Suppressor macrophage treated with lipopolysaccharide for 1 hour (primary cell): ENCODE results near the gene TMEM178A.
A peak's percentile ranks its signal among the peaks of the same experiment; 100 is the strongest.
"Not testable (repeated sequence)": the region's sequence is repeated elsewhere in the genome, so short reads cannot be mapped to it uniquely, and the experiment has no call there.

ENCODE experiments used
- DNase-seq, 3 donors: peaks; one replicate each; pipeline ENCODE4 v3.0.0-alpha.2; 2020 to 2022

The TMEM178A gene

DNA sequence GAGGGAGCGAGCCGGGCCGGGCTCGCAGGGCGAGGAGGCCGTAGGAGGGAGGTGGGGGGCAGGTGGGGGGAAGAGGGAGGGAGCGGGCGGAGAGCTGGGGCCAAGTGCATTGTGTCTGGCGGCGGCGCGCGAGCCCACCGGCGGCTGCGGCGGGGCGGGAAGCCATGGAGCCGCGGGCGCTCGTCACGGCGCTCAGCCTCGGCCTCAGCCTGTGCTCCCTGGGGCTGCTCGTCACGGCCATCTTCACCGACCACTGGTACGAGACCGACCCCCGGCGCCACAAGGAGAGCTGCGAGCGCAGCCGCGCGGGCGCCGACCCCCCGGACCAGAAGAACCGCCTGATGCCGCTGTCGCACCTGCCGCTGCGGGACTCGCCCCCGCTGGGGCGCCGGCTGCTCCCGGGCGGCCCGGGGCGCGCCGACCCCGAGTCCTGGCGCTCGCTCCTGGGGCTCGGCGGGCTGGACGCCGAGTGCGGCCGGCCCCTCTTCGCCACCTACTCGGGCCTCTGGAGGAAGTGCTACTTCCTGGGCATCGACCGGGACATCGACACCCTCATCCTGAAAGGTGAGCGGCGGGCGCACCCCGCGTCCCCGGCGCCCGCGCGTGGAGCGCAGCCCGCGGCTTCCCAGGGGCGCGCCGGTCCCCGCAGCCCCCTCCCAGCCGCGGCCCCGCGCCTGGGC, at the start of gene TMEM178A:
Gene TMEM178A (plus strand): TSS at position 107 of the 680 bp plus-strand sequence. CDS start 58 bp downstream, at position 165.
- peak in 2 of 3 donors; percentile 23 to 38 for DNase-seq

DNA sequence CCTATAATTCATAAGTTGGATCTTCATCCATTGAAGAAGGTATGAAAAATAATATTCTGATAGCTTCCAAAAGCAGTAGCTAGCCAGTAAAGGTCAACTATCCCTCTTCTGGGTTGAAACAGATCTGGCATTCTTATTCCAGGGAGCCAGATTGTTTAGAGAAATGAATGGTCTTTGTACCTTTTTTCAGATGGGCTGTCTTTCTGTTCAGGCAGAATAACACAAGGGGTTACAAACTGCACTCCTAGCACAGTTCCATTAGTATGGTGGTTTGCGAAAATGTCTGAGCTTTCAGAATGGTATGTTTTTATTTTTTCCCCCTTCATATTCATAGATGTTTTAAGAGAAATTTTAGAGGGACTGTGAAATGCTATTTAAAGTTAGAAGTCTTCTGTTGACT, 47.5 kb upstream of the TMEM178A start:
- DNase-seq: no peak

DNA sequence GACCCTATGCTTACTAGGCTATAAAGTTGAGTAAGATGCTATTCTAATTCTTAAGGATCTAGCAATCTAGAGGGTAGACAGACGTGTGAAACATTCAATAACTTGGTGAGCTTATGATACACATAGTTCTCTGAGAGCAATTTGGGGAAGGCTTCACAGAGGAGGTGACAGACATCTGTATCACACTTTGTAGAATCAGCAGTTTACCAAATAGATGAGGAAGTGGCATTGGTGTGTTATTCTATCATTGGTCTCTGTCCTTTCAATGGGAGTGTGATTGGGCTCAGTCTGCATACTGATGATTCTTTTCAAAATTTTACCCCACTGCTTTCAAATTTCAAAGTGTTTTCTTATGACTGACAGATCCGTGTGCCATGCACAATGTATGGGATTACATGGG, 47.0 kb upstream of the TMEM178A start:
- peak; percentile 26 to 57 (median 55) for DNase-seq

DNA sequence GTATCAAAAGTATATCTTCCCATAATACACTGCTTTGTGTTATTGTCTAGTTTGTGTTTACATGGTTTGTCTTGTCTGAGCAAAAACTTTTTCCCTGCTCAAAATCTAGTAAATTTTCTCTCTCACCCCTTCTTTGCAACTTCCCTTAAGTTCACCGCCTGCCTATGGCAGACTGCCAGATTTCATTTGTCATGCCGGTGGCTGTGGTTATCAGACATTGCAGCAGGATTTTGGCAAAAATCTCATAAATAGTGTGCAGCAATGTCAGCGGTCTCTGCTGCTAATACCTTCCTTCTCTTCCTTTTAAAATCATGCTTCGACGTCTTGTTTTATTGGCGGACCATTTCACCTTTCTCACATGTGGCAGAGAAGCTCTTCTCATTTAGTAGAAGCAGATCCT, 45.6 kb upstream of the TMEM178A start:
- peak; percentile 87 to 89 (median 89) for DNase-seq

DNA sequence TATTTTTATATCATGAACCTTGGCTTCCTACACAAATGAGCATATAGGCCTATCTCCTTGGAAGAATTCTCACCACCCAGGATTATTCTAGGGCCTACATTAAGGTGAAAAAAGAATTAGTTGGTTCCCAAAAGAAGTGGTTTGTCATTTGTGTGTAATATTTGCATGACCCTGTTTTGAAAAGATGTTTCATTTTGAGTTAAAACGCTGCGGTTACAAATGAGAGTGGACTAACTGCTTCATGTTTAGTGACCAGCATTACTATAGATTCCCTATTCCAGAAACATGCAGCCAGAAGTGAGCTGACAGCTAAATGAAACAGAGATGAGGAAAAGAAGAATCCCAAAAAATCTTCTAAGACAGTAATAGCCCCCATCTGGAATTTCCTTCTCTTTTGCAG, 44.1 kb upstream of the TMEM178A start:
- no peak for DNase-seq

DNA sequence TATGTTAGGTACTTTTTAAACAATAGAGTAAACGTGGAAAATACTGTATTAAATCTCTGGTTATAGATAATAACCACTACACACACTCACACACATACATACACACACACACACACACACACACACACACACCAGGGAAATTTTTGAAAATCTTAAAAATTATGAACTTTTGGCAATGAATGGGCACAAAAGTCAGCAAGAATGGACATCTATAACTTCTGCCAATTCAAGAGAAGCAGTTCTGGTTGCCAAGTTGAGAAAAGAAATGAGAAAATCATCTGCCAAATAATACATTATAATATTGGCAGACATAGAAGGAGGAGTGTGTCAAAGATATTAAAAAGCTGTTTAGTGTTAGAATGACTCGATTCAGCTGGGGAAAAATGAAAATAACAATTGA, 42.9 kb upstream of the TMEM178A start:
- no peak for DNase-seq

DNA sequence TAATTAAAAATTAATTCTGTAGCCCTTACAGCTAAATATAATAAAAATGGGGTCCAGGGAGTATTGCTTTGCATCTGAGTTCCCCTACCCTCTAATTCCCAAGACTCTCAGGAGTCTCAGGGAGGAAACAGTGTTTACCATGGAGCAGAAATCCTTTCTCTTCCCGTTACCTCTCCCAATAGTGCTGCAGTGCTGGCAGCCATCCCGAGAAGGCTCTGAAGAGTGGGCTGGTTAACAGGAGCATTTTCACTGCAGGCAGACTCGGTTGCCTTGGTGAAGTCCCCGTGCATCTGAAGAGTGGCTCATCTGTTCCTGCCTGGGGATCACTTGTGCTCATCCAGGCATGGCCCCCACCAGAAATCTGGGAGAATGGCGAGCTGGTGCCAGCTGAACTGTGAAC, 41.8 kb upstream of the TMEM178A start:
- DNase-seq: no peak

DNA sequence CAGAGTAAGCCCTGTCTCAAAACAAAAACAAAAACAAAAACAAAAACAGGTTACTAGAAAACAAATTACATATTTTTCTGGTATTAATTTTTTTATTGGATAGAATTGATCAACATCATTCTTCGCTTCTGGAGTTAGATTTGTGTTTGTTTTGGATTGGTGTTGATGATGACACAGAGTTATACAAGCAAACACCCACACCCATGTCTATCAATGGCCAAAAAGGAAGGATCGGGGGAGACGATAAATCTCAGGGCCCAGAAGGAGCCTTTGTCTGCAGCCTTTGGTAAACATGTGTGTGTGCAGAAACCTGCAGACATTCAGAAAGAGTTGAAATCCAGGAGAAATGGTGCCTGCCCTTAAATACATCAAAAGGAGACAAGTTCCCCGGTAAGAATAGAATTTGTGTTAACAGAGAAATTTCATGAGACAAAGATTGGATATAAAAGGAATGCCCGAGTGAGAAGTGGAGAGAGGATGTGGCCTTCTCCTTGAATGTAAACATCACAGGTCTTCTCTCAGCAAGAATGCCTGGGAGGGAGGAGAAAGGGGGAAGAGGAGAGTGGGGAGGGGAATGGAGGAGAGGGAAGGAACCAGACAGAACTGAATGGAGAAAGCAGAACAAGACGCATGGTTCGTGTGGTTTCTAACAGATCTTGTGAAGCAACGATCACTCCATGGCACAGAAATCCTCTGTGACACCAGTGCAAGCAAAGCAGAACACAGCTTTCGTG, 40.4 kb upstream of the TMEM178A start:
- DNase-seq: peak; percentile 51 to 58 (median 58)

DNA sequence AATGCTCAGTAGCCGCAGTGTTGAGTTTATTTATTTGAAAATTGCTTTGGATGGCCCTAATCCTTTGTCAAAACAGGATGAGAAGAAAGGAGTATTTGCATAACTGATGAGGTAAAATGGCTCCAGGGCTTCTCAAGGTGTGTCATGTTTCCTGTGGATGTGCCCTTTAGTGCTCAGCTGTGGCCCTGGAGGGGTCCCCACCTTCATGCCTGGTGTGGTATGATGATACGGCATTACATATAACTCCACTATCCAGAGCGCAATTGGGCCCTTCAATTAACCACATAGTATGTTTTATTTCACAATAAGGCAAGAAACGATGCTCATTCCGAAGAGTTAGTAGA, 39.8 kb upstream of the TMEM178A start:
- DNase-seq: no peak

DNA sequence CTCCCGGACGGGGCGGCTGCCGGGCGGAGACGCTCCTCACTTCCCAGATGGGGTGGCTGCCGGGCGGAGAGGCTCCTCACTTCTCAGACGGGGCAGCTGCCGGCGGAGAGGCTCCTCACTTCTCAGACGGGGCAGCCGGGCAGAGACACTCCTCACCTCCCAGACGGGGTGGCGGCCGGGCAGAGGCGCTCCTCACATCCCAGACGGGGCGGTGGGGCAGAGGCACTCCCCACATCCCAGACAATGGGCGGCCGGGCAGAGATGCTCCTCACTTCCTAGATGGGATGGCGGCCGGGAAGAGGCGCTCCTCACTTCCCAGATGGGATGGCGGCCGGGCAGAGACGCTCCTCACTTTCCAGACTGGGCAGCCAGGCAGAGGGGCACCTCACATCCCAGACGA, 37.4 kb upstream of the TMEM178A start:
- DNase-seq: not testable (repeated sequence)

DNA sequence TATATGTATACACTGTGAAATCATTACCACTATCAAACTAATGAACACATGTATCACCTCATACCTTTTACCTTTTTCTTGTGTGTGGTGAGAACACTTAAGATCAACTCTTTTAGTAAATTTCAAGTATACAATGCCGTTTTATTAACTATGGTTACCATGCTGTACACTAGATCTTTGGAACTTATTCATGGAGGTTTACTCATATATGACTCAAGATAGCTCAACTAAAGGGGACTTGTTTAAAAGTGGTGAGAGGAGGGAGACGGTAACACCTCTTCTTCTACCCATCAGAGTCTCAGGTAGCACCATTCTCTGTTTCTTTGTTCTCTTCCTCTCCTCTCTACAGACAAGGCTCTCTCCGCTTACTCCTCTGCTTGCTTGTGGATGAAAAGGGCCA, 36.1 kb upstream of the TMEM178A start:
- no peak for DNase-seq

DNA sequence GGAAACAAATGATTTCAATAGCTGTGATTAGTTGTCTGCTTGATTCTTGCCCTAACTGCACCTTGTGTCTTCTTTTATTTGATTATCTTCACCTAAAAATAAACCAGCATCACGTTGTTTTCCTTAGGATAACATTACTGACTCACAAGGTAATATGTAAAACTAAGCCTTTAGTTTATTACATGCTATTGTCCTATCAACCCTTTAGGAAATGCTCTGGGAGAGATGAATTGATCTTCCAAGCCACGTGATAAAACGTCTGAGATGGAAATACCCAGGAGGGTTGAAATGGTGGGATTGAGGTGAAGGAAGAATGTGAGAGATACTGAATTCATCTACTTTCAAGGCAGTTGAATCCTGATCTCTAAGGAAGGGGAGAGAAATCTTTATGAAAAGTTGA, 34.5 kb upstream of the TMEM178A start:
- no peak for DNase-seq

DNA sequence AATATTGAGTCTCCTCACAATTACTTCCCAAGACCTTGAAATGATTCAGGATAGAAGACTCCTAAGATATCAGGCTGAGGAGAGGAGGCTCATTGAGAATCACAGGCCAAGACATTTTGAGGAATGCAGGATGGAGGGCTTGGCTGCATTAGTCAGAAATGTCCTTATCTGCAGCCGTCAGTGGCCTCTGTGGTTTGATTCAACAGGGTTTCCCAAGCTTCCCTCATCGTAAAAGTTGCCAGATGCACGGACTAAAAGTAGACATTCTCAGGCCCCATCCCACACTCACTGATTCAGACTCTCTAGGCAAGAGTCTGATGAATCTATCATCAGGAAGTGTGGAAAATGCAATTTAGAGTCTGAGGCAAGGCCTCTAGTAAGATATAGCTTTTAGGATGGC, 34.0 kb upstream of the TMEM178A start:
- DNase-seq: peak; percentile 58 to 74 (median 62)

DNA sequence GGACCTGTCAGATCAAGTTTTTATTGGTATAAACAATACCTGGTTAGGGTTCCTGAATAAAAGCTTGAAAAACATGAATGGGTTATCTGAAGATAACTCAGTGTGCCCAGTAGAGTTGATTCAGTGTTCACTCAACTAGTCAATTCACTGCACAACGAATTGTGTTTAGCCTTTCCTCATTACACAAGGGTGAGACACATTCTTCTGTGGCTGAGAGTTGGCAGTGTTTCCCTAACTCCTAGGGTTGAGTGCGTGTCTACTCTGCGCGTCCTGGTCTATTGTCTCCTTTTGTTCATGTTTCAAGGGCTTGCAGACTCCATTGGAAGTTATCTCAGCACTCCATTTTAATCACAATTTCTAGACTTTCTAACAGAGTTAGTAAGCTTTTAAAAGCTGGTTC, 32.8 kb upstream of the TMEM178A start:
- no peak for DNase-seq

DNA sequence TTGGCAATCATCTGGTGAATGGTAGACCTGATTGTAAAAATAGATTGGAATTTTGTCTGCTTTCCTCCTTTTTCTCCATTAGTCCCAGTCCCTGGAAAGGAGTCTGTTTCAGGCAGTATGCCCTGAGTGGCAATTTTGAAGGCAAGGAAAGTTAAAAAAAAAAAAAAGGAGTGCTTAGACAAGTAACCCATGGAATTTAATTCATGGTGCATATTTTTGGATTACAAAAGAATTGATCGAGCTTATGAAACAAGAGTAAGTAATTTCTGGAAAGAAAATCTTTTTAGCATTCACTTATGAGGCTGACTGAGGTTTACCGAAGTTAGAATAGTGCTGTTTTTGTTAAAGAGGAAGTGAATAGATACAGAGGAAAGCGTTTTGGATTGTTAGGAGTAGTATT, 29.4 kb upstream of the TMEM178A start:
- DNase-seq: no peak

DNA sequence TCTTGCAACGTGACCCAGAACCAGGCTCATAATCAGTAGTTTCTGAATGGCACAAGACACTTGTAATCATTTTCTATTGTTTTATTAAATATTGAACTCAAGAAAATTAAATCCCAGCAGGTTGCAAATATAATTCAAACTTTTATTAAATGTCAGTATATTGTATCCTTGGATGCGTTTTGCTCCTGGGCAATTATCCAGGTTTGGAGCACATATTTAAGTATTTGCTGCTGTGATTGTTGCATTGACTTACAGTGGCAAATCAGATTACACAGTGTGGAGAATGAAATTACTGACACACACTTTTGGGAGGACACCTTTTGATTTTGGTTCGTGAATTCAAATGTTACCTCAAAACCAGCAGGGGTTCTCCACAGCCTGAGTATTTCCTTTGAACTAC, 27.1 kb upstream of the TMEM178A start:
- no peak for DNase-seq

DNA sequence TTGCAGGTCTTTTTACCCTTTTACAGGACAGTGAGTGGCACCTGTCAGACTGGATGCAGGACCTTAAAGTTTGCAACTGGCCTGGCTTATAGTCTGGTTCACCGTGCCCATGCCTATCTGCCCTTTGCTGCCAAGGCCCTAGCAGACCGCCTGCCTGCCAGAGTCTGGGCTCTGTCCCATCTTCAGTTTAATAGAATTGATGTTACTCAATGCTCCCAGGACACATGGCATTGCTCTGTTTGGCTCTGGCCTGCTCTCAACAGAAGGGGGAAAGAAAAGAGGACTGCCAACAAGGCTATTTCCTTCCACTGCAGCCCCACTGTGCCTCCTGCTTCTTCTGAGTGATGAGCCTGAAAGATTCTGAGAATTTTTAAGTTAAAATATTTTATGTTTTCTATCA, 25.6 kb upstream of the TMEM178A start:
- DNase-seq: no peak

DNA sequence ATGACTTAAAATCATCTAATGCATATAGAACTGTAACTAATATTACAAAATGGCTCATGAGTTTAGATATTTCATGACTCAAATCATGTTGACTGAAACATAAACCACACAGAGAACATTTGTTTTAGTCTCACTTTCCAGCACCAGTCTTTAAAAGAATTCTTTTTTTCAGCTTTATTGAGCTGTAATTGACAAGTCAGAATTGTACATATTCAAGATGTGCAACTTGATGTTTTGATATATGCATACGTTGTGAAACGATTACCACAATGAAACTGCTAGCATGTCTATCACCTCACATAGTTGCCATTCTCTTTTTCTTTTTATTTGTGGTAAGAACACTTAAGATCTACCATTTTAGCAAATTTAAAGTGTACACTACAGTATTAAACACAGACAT, 25.0 kb upstream of the TMEM178A start:
- DNase-seq: no peak

DNA sequence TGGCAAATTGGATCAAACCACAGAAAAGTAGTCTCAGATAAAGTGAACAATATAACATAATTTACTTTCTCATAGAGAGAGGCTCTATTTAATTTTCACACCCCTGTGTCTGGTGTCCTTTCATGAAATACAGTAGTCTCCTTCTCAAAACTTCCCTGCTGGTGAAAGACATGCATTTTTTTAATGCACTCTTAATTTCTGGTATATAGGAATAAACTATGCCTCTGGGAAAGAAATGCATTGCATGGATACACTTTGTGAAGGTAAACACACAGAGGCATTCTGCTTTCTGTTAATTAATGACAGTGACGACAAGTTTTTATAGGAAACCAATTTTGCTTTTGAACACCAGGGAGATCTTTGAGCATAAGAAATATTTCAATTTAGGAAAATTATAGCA, 24.1 kb upstream of the TMEM178A start:
- no peak for DNase-seq

DNA sequence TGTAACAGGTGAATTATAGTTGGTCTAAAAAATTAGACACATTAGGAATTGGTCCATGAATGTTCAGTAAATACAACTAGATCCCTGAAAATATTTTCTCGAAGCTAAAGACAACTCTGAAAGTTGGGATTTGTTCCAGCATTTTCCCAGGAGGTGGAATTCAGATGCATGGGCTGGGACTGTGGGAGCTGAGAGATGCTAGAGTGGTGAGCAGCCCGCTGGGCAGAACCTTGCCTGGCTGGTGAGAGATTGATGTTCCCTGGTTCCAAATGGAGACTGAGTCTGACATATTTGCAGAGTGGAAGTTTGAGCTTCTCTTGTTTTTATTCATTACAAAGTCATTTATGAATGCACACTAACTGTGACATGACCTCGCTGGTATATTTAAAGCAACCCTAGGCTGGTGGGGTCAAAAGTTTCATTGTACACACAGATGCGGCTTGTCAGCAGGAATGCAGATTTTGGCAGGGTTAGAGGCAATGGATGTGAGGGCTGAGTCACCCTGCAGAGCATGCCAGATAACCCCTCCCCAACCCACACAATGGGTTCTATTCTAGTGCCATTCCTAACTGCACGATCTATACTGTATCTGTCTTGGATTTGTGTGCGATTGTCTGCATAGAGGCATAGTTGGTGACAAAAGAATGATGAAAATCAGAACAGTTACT, 23.5 kb upstream of the TMEM178A start:
- DNase-seq: no peak

DNA sequence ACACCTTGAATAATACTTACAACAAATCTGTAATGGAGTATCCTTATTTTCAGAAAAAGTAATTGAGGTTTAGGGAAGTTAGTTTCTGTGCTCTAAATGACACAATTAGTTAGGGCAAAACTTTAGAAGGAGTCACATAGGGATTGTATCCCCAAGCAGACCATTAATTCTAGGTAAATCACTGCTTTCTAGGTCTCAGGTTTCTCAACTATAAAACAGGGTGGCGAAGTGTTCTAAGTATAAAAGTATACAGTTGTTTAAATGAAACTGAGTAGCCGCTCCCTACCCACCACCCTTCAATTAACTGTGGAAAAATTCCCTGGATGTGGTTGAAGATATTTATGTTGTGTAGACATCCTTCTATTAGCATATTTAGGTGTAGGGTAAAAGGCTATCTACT, 19.9 kb upstream of the TMEM178A start:
- no peak for DNase-seq

DNA sequence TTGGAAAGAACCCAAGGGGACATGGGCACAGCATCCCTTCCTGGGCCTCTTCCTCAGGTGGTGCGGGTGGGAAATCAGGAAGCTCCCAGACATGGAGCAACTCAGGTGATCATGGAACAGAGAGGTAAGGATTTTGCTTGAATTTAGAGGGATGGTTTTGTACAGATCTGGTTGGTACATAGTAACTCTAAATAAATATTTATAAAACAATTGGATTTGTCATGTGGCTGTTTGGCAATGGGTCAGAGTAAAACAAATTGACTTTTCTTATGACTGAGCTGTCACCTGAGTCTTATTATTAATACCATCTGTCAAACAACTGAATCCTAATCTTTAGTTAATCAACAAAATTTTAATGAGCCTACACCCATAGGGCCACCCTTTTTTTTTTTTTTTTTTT, 19.4 kb upstream of the TMEM178A start:
- DNase-seq: no peak

DNA sequence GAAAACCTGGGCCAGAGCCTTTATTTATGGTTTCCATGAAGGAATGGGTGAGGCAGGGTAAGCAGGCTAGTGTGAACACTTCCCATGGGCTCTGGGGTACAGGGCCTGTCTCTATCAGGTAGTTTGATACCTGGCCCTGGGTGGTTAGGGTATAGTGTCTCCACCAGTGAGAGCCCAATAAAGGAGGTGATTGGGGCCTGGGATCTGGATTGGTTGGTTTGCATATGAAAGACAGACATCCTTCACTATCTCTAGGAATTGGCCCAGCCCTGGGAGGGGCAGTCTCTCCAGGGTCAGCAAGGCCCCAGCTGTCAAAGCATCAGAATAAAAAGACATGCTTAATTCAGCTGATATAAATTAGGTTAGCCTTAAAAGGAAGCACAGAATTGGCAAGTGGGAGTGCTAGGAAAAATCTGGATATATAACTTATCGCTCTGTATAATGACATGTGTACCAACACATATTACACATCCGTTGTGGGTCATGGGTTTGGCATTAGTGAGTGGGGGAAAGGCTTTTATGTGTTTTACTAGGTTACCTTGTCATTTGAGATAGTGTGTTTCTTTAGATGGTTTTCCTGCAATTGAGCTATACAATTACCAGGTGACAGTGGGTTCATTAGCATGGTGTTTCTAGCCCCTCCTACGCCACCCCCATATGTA, 18.5 kb upstream of the TMEM178A start:
- DNase-seq: no peak

DNA sequence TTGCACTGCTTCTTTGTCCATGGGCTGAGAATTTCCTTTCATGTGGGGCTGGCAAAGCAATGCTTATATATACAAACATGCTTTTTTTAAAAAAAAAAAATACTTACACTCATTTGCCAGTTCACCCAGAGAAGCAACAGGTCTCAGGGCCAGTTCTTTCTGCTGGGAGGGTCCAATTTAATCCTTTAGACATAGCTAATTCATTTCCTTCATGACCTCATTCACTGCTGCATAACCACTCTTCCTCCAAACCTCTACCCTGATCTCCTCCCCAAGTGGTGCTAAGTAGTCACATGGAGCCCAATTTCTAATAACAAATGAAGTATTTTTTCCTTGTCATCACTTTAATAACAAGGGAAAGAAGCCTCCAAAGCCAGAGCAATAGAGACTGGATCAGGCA, 17.1 kb upstream of the TMEM178A start:
- DNase-seq: no peak
